HT-29 (cell line): ENCODE measurements around the gene FIBCD1. TPM values are rescaled to one million over a fixed set of nuclear protein-coding genes. Genes with fewer than 3 reads are reported as not detected.

Source experiments
- DNase-seq: peaks from one replicate; pipeline ENCODE4 v3.0.0-alpha.2; 2015; ENCODE audit warnings: low spot score
- total RNA-seq: library from RNA; depleted of rRNA; stranded (reverse); fragments of >200 nt; shearing (Covaris generic); gene quantifications from 2 replicates; pipeline ENCODE4 v1.2.3, GENCODE V29; 2014; rRNA removed

Gene FIBCD1, protein sequence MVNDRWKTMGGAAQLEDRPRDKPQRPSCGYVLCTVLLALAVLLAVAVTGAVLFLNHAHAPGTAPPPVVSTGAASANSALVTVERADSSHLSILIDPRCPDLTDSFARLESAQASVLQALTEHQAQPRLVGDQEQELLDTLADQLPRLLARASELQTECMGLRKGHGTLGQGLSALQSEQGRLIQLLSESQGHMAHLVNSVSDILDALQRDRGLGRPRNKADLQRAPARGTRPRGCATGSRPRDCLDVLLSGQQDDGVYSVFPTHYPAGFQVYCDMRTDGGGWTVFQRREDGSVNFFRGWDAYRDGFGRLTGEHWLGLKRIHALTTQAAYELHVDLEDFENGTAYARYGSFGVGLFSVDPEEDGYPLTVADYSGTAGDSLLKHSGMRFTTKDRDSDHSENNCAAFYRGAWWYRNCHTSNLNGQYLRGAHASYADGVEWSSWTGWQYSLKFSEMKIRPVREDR
- total RNA-seq: 0.03 and 1.5 TPM in 2 replicates

DNA sequence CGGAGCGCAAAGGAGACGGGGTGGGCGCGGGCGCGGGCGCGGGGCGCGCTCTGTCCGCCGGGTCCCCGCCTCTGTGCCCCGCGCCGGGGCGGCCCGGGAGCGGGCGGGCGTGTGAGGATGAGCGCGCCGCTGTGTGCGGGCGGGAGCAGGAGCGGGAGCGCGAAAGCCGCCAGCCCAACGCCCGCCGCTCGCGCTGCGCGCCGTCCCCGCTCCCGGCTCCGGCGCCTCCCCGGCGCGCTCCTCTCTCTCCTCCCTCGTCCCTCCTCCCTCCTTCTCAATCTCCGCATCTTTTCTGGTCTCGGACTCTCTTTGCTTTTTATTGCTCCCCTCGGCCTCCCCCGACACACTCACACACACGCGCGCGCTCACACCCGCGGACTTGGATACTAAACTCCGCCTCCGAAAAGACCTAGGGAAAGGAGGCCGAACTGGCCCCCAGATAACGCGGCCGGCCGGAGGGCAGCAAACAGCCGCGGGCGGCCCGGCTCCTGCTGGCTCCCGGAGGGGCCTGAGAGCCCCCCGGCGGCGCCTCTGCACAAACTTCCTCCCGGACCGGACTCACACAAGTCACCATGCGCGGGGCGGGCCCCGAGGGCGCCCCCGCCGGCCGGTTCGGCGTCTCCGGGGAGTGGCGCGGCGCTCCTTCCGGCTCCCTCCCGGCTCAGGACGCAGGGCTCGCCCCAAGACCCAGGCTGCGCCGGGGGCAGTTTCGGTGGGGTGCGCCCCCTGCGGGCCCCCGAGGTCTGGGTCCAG, at the start of gene FIBCD1:
FIBCD1 (minus strand) TSS at position 596 of the 753 bp plus-strand sequence. CDS start 640 bp downstream, outside the sequence.
- no peak for DNase-seq

- DNase-seq: no peak
Measured at GRCh38 chr9:130988400-130988747, 49.3 kb upstream of the FIBCD1 start.

- no peak for DNase-seq
Measured at GRCh38 chr9:130987738-130988399, 48.8 kb upstream of the FIBCD1 start.

DNA sequence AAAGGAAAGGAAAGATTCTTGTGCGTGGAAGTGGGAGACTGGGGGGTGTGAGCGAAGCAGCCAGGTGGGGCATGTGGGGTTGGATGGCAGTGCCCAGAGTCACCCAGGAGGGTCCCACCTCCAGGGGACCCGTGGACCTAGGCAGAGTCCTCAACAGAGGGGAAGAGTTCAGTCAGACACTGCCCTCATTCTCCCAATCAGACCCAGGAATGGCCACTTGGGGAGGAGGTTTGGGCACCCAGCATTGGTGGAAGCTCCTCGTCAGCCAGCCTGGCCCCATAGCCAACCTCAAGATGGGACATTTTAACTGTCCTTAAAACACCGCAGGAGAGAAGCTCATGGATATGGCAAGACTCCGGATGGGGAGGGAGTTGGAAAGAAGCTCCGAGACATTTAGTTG, 48.0 kb upstream of the FIBCD1 start:
- DNase-seq: no peak

- DNase-seq: no peak
Measured at GRCh38 chr9:130986356-130986965, 47.4 kb upstream of the FIBCD1 start.

- no peak for DNase-seq
Measured at GRCh38 chr9:130985606-130986162, 46.6 kb upstream of the FIBCD1 start.

DNA sequence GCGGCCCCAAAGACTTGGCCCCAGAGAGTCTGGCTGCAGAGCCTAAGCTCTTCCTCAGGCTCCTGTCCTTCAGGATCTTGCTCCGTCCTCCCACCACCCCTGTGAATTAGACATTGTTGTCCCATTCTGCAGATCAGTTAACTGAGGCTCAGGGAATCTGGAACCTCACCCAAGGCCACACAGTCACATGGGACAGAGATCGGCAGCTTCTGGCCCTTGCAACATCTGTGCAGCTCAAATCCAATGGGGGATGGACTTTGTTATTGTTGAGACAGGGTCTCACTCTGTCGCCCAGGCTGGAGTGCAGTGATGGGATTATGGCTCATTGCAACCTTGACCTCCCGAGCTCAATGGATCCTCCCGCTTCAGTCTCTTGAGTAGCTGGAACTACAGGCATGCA, 46.0 kb upstream of the FIBCD1 start:
- no peak for DNase-seq

GRCh38 chr9:130984521-130984920, 45.5 kb upstream of the FIBCD1 start:
- no peak for DNase-seq

DNA sequence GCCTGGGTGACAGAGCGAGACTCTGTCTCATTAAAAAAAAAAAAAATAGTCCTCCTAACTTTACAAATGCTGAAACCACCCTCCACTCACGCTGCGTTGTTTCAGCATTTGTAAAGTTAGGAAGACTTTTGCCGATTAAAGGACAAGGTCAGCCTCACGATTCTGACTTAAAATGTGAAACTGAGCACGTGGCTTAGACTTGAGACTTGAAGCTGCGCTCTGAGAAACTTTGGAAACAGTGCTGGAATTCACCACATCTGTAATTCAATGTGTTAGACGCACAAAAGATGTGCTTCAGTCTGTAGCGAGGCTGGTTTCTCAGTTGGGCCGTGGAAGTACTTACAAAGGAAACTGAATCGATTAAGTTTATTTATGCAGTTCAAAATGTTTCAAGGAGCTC, 44.9 kb upstream of the FIBCD1 start:
- DNase-seq: no peak

DNA sequence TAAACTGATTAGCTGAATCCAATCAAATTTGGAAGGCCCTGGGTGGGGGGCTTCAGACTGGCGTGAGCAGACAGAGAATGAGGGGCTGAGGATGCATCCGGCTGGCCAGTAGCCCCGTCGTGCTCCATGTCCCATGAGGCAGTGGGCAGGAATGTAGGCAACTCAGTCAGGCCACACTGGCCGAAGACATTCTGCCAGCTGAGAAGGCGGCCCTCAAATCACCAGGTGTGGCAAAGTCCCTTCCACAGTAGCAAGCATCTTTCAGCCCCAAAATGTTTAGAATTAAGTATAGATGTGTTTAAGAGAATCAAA, 44.3 kb upstream of the FIBCD1 start:
- DNase-seq: no peak

DNA sequence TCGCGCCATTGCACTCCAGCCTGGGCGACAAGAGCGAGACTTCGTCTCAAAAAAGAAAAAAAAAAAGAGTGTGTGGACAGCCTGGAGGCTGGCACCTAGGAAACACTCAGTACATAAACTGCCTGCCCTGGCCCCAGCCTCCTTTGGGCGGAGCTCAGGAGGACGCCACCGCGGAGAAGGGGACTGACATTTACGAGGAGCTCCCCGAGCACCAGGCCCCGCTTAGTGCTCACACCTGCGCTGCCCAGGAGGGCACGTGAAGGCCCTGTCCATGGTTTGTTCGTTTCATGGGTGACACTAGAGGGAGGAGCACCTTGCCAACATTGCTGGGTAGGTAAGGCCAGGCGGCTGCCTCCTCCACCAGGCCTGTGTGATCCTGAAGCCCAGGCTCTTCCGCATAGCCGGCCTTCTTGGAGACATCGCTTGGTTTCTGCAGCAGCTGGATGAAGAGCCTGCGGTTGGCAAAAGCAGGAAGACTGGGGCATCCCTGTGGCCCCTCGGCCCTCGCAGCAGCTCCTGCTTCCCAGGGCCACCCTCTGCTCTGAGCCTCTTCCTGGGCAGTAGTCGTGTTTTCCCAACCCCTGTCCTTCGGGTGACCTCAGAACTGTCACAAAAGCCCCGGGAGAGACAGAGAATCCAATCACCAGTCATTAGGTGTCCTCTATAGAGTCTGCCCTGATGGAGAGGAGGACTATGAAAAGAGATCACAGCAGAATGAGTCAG, 43.8 kb upstream of the FIBCD1 start:
- DNase-seq: no peak

GRCh38 chr9:130981756-130982137, 42.7 kb upstream of the FIBCD1 start:
- no peak for DNase-seq

DNA sequence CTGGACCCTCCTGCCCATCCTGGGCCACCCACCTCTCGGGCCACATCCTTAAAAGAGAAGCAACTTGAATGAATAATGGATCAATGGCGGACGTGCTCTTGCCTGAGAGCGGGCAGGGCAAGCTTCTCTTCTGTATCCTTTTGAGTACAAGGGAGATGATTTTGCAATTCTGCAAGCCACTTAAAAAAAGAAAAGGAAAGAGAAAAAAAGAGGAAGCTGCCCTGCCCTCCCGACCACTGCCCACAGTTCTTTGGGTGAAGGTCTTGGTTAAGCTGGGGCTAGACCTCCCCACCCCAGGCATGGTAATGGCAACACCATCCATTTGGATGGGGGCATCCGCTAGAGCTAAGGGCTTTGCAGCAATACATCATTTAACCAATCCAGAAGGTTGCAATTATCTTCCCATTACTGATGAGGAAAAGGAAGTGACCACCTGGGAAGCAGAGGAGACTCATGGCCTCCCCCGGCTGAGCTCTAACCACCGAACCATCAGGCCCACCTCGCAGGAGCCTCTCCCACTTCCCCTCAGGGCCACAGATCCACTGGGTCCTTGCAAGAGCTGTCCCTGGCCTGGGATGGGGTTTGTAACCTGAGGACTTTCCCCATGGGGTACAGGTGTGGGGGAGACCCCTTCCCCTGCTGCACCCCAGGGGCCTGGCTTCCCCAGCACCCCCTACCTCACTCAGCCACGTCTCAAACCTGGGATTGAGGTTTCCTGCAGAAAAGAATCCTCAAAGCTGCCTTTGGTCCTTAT, 42.1 kb upstream of the FIBCD1 start:
- DNase-seq: no peak

DNA sequence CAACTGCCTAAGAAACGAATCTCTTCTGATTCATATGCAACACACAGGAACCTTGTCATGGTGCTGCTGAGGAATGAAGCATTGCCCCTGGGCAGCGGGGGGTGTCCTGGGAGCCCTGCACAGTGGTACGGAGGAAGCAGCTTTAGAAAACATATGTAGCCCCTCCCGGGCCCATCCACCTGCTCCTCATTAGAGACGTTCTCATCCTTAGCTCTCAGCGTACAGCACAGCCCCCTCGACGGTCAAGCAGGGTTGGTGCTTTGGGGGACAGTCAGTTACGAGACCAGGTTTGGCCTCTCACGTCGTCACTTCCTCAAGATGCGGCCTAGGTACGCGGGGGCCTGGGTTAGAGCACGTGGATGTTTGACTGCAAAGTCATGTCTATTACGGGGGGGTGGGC, 41.5 kb upstream of the FIBCD1 start:
- no peak for DNase-seq

GRCh38 chr9:130979591-130980385, 40.7 kb upstream of the FIBCD1 start:
- no peak for DNase-seq

DNA sequence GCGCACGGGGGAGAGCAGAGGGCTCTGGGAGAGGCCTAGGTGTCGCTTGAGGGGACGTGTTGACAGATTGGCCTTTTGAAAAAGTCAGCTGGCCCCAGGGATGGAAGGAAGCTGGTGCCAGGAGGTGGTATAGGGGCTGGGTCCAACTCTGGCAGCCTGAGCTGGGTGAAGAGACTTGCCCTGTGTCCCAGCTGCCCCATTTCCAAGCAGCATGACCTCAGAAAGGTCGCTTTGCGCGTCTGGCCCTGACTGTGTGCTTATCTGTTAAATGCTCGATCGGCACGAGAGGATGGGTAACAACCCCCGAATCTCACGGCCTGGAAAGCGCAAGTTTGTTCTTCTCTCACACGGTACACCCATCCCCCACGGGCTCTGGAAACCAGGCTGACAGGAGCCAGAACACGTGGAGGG, 38.8 kb upstream of the FIBCD1 start:
- no peak for DNase-seq

- DNase-seq: no peak
Measured at GRCh38 chr9:130975932-130976841, 37.1 kb upstream of the FIBCD1 start.

DNA sequence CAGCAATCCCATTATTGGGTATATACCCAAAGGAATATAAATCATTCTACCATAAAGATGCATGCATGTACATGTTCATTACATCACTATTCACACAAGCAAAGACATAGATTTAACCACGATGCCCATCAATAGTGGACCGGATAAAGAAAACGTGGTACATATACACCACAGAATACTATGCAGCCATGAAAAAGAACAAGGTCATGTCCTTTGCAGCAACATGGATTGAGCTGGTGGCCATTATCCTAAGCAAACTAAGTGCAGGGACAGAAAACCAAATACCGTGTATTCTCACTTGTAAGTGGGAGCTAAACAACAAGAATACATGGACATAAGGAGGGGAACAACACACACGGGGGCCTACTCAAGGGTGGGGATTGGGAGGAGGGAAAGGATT, 36.1 kb upstream of the FIBCD1 start:
- no peak for DNase-seq
